Spleen (tissue), 11 donors: Measurements from ENCODE around the gene HOXA2. TPM values are rescaled to one million over a fixed set of nuclear protein-coding genes. Genes with fewer than 3 reads are reported as not detected.

Source experiments
- DNase-seq: peaks from one replicate; pipeline ENCODE4 v3.0.0-alpha.2; 2020
- H3K27ac ChIP-seq, 8 donors: fragments of 200-600 bp; sonication (generic) in 7 of 8; 1 replicate in 4 of 8; 2 replicates in 4 of 8; pipeline versions ENCODE4 v1.5.0 to v1.8.0; 2016 to 2021; ENCODE audit warnings: inconsistent platforms in 4 of 8, mild to moderate bottlenecking in 4 of 8, moderate library complexity in 1 of 8
- H3K27me3 ChIP-seq, 7 donors: fragments of 200-600 bp; sonication (generic) in 6 of 7; replicated peaks in 1 of 7; 1 replicate in 4 of 7; 2 replicates in 3 of 7; pipeline versions ENCODE4 v1.5.0 to v1.8.0; 2016 to 2021; ENCODE audit warnings: inconsistent platforms in 3 of 7, mild to moderate bottlenecking in 1 of 7
- H3K36me3 ChIP-seq, 6 donors: fragments of 200-600 bp; sonication (generic) in 5 of 6; 1 replicate in 4 of 6; 2 replicates in 2 of 6; pipeline versions ENCODE4 v1.5.0 to v1.8.0; 2016 to 2021; ENCODE audit warnings: inconsistent platforms in 2 of 6
- H3K4me1 ChIP-seq, 6 donors: fragments of 200-600 bp; sonication (generic) in 5 of 6; 1 replicate in 3 of 6; 2 replicates in 3 of 6; pipeline versions ENCODE4 v1.5.0 to v1.8.0; 2016 to 2021; ENCODE audit warnings: inconsistent platforms in 3 of 6
- H3K4me3 ChIP-seq, 8 donors: fragments of 200-600 bp; sonication (generic) in 7 of 8; 1 replicate in 4 of 8; 2 replicates in 4 of 8; pipeline versions ENCODE4 v1.5.0 to v1.8.0; 2016 to 2021; ENCODE audit warnings: inconsistent platforms in 4 of 8, mild to moderate bottlenecking in 4 of 8, moderate library complexity in 2 of 8
- H3K9me3 ChIP-seq, 8 donors: fragments of 200-600 bp; sonication (generic) in 7 of 8; 1 replicate in 4 of 8; 2 replicates in 4 of 8; pipeline versions ENCODE4 v1.5.0 to v1.8.0; 2016 to 2021; ENCODE audit warnings: inconsistent platforms in 4 of 8
- POLR2A ChIP-seq, 3 donors: fragments of 450-650 bp; IDR thresholded peaks; one replicate each; pipeline ENCODE4 v1.5.1; 2017; ENCODE audit warnings: antibody characterized with exemption in 3 of 3, mild to moderate bottlenecking in 1 of 3
- POLR2AphosphoS5 ChIP-seq, 3 donors: sonication (generic); formaldehyde crosslinking; IDR thresholded peaks; one replicate each; pipeline ENCODE4 v1.5.1; 2017; ENCODE audit warnings: antibody characterized with exemption in 3 of 3
- WGBS, 5 donors: extraction: QIAGEN DNeasy Blood & Tissue Kit in 3 of 5; methylation state at CpG; one replicate each; pipeline versions ENCODE4 v1.1.5 to v1.1.7; 2013 to 2018; 5-methylcytosine and 5-hydroxymethylcytosine counted together
- intact Hi-C: fragments of 100-400 bp; cut with DNase I; formaldehyde crosslinking; loops from one replicate; pipeline ENCODE4 v1.15.0; 2023; ENCODE audit warnings: low total_unique reads
- polyA plus RNA-seq, 3 donors: library from polyadenylated mRNA; stranded (reverse); fragments of 200-250 nt; gene quantifications; one replicate each; pipeline ENCODE4 v1.2.1, GENCODE V29; 2013
- small RNA-seq, 4 donors: library from RNA; depleted of rRNA; stranded (forward); fragments of <200 nt; gene quantifications; one replicate each; pipeline ENCODE3, GENCODE V24; 2016
- total RNA-seq, 7 donors: library from RNA; depleted of rRNA in 3 of 7; stranded (reverse); fragments of >200 nt in 3 of 7; fragmentation: NEBNext Ultra II Directional in 4 of 7; extraction: Animal tissue kit (Norgen Biotek cat#: 25700) in 4 of 7; gene quantifications; one replicate each; pipeline versions ENCODE4 v1.1.0 to v1.2.1, GENCODE V29; 2016 to 2021
- TF ChIP-seq, protein P1 (sequence below), 11 experiments: fragments of 200-600 bp in 7 of 11; fragments of 450-650 bp in 4 of 11; sonication (generic) in 4 of 11; IDR thresholded peaks in 8 of 11; conservative IDR thresholded peaks in 3 of 11; 1 replicate in 7 of 11; 2 replicates in 4 of 11; pipeline versions ENCODE4 v1.4.0 to v1.8.0; 2016 to 2021; ENCODE audit warnings: antibody characterized with exemption in 11 of 11, inconsistent platforms in 4 of 11, mild to moderate bottlenecking in 1 of 11
- donor health status: healthy with polysubstance abuse.
- donor health status: DM: no; HTN: no; CAD: no; lungs with moderate emphysema.
- donor health status: DM: no; HTN: no; CAD: no.
- donor health status: Bipolar disorder and iron deficiency.
- donor health status: healthy.
- donor health status: DM: no; HTN: no; CAD: no.
- donor health status: DM: yes; HTN: yes; CAD: no.

Gene HOXA2
- total and polyA plus RNA-seq, 10 donors = 0.41 to 2.8 (median 0.90) TPM

DNA sequence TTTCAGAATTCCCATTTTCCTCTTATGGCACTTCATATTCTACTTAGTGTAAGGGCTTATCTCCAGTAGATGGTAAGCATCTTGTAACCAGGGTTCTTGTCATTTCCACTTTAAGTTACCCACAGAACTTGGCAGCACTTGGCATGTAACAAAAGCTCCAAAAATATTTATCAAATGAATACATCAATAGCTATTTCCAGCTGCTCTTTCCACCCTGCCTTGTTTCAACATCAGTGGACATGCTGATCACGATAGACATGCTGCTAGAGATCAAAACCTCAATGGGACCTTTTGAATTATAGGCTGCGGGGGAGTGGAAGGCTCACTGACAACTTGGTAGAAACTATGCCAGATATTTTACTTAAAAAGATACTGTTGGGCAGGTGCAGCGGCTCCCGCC is 39.5 kb downstream of the HOXA2 start:
- intact Hi-C loops = no loop called here

DNA sequence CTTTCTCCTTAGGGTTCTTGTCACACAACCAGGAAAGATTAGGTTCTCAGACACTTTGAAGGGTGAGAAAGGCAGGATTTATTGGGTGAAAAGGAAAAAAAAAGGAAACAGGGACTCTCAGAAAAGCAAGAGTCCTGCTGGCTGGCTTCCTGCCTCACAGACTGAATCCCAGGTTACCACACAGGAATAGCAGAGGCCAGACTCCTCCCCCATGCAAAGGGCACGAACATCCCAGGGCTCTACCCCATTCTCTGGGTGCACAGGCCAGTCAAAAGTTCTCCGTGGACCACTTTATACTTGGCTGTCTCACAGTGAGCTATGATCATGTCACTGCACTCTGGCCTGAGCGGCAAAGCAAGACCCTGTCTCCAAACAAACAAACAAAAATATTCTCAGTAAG is 49.3 kb downstream of the HOXA2 start:
- TF ChIP-seq POLR2AphosphoS5 (IDR thresholded peaks at IDR 0.05) (no peak), POLR2A (IDR thresholded peaks at IDR 0.05) (no peak)
- TF ChIP-seq, protein P1, sequence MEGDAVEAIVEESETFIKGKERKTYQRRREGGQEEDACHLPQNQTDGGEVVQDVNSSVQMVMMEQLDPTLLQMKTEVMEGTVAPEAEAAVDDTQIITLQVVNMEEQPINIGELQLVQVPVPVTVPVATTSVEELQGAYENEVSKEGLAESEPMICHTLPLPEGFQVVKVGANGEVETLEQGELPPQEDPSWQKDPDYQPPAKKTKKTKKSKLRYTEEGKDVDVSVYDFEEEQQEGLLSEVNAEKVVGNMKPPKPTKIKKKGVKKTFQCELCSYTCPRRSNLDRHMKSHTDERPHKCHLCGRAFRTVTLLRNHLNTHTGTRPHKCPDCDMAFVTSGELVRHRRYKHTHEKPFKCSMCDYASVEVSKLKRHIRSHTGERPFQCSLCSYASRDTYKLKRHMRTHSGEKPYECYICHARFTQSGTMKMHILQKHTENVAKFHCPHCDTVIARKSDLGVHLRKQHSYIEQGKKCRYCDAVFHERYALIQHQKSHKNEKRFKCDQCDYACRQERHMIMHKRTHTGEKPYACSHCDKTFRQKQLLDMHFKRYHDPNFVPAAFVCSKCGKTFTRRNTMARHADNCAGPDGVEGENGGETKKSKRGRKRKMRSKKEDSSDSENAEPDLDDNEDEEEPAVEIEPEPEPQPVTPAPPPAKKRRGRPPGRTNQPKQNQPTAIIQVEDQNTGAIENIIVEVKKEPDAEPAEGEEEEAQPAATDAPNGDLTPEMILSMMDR (IDR thresholded peaks at IDR 0.05 in 8 of 11, conservative IDR thresholded peaks at IDR 0.05 in 3 of 11) = no peak
- no peaks in the 10 kb centered on the region for H3K9me3 ChIP-seq
- intact Hi-C loops = no loop called here
- H3K36me3 ChIP-seq = no peaks in the 10 kb centered on the region
- no peak for DNase-seq
- no peak overlapping the region for H3K27ac ChIP-seq
- no peaks in the 10 kb centered on the region for H3K27me3 ChIP-seq
- H3K4me3 ChIP-seq = no peak overlapping the region
- no peaks in the 10 kb centered on the region for H3K4me1 ChIP-seq
- 56 to 76% (median 65%) methylated on average over 3 of the region's 3 CpGs for WGBS, 5 donors

More for the DNA sequence above, 39.5 kb downstream of the HOXA2 start:
- no peak for DNase-seq
- 91 to 97% (median 96%) methylated on average over 4 of the region's 4 CpGs for WGBS, 5 donors
- H3K36me3 ChIP-seq = no peaks in the 10 kb centered on the region
- H3K27ac ChIP-seq = no peak overlapping the region
- no peaks in the 10 kb centered on the region for H3K27me3 ChIP-seq
- no peak overlapping the region for H3K4me3 ChIP-seq
- no peaks in the 10 kb centered on the region for H3K4me1 ChIP-seq
- no peak for TF ChIP-seq POLR2A (IDR thresholded peaks at IDR 0.05)
- TF ChIP-seq POLR2AphosphoS5 (IDR thresholded peaks at IDR 0.05) = no peak
- TF ChIP-seq, protein P1 (IDR thresholded peaks at IDR 0.05 in 8 of 11, conservative IDR thresholded peaks at IDR 0.05 in 3 of 11) = no peak
- no peaks in the 10 kb centered on the region for H3K9me3 ChIP-seq

DNA sequence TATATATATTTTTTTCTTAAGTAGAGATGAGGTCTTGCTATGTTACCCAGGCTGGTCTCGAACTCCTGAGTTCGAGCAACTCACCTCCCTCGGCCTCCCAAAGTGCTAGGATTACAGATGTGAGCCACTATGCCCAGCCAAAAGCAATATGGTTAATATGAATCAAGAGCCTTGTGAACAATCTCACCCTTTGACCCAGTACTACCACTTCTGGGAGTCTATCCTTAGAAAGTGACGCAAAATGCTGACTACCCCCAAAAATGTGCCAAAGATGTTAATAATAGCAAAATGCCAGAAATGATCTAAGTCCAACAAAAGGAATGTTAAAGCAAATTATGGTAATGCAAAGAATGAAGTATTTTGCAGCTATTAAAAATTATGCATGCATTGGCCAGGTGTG is 51.0 kb downstream of the HOXA2 start:
- DNase-seq = no peak

More for the DNA sequence above, 51.0 kb downstream of the HOXA2 start:
- Histone ChIP-seq H3K36me3 (no peaks in the 10 kb centered on the region), H3K4me3 (no peak overlapping the region), H3K27ac (no peak overlapping the region), H3K27me3 (no peaks in the 10 kb centered on the region), H3K4me1 (peaks cover 0 to 6% (median 2%) of the 10 kb centered on the region in 6 donors), H3K9me3 (no peaks in the 10 kb centered on the region)
- WGBS, 5 donors = 83 to 89% (median 84%) methylated on average over 4 of the region's 4 CpGs
- TF ChIP-seq POLR2AphosphoS5 (IDR thresholded peaks at IDR 0.05) (no peak), POLR2A (IDR thresholded peaks at IDR 0.05) (no peak)
- TF ChIP-seq, protein P1 (IDR thresholded peaks at IDR 0.05 in 8 of 11, conservative IDR thresholded peaks at IDR 0.05 in 3 of 11) = no peak
- intact Hi-C loops = no loop called here

Small RNA genes within 50 kb of the gene (small RNA-seq; reads per million reads assigned to genes)
- gene AC004080.5 (0 reads per million in 4 donors), gene RF01977 (0 reads per million in 4 donors)

Other genes with a start within 250 kb of the HOXA2 start
- 10 to 100 TPM; 58.4 to 87.2 (median 65.6) TPM for gene SKAP2, start 238.1 kb downstream of the HOXA2 start, total RNA-seq
- gene SKAP2, start 238.1 kb downstream of the HOXA2 start, polyA plus RNA-seq = 10 to 100 TPM; 14.8 to 29.9 (median 25.2) TPM
- 1 to 10 TPM; 1.1 to 4.1 (median 1.7) TPM for gene HOXA1, start 6.7 kb downstream of the HOXA2 start, total RNA-seq
- 1 to 10 TPM in 1 of 3 donors, under 1 TPM in 2; 0.33 to 1.3 (median 0.82) TPM for gene HOXA1, start 6.7 kb downstream of the HOXA2 start, polyA plus RNA-seq
- gene HOXA4, start 28.1 kb upstream of the HOXA2 start, total RNA-seq = 10 to 100 TPM in 1 of 7 donors, 1 to 10 TPM in 6; 2.7 to 10.8 (median 4.6) TPM
- gene HOXA4, start 28.1 kb upstream of the HOXA2 start, polyA plus RNA-seq = 1 to 10 TPM; 2.1 to 5.9 (median 3.6) TPM
- gene HOXA5, start 41.0 kb upstream of the HOXA2 start, total RNA-seq = 1 to 10 TPM; 3.0 to 9.3 (median 6.9) TPM
- 1 to 10 TPM; 1.6 to 2.3 (median 2.2) TPM for gene HOXA5, start 41.0 kb upstream of the HOXA2 start, polyA plus RNA-seq
- gene HOXA6, start 45.1 kb upstream of the HOXA2 start, total RNA-seq = 1 to 10 TPM in 5 of 7 donors, under 1 TPM in 2; 0.38 to 2.0 (median 1.4) TPM
- gene HOXA6, start 45.1 kb upstream of the HOXA2 start, polyA plus RNA-seq = under 1 TPM in 1 of 3 donors, not detected in 2; 0.26 TPM
- gene HOXA3, start 49.9 kb upstream of the HOXA2 start, total RNA-seq = 1 to 10 TPM in 5 of 7 donors, under 1 TPM in 2; 0.51 to 6.1 (median 2.2) TPM
- 1 to 10 TPM in 1 of 3 donors, under 1 TPM in 2; 0.57 to 1.4 (median 0.62) TPM for gene HOXA3, start 49.9 kb upstream of the HOXA2 start, polyA plus RNA-seq
- 1 to 10 TPM; 1.0 to 8.0 (median 2.6) TPM for gene HOXA7, start 54.0 kb upstream of the HOXA2 start, total RNA-seq
- gene HOXA7, start 54.0 kb upstream of the HOXA2 start, polyA plus RNA-seq = 1 to 10 TPM in 1 of 3 donors, under 1 TPM in 2; 0.55 to 1.4 (median 0.80) TPM
- gene HOXA9, start 62.9 kb upstream of the HOXA2 start, total RNA-seq = 1 to 10 TPM in 5 of 7 donors, under 1 TPM in 2; 0.51 to 3.0 (median 1.2) TPM
- under 1 TPM; 0.46 to 0.54 (median 0.48) TPM for gene HOXA9, start 62.9 kb upstream of the HOXA2 start, polyA plus RNA-seq
- gene HOXA10, start 71.6 kb upstream of the HOXA2 start, total RNA-seq = under 1 TPM in 3 of 7 donors, not detected in 4; 0.13 to 0.72 (median 0.56) TPM
- gene HOXA10, start 71.6 kb upstream of the HOXA2 start, polyA plus RNA-seq = under 1 TPM; 0.05 to 0.22 (median 0.19) TPM
- gene HOXA11, start 82.5 kb upstream of the HOXA2 start, total RNA-seq = not detected
- not detected for gene HOXA11, start 82.5 kb upstream of the HOXA2 start, polyA plus RNA-seq
- not detected for gene HOXA13, start 97.4 kb upstream of the HOXA2 start, total RNA-seq
- gene HOXA13, start 97.4 kb upstream of the HOXA2 start, polyA plus RNA-seq = not detected
- not detected for gene EVX1, start 140.1 kb upstream of the HOXA2 start, total RNA-seq
- not detected for gene EVX1, start 140.1 kb upstream of the HOXA2 start, polyA plus RNA-seq